ENCODE measurements around the gene RNF130. TPM values are rescaled to one million over a fixed set of nuclear protein-coding genes. Genes with fewer than 3 reads are reported as not detected.

The RNF130 gene
- total RNA-seq, 1 donor from 2014 or later, result 86.7 TPM

DNA sequence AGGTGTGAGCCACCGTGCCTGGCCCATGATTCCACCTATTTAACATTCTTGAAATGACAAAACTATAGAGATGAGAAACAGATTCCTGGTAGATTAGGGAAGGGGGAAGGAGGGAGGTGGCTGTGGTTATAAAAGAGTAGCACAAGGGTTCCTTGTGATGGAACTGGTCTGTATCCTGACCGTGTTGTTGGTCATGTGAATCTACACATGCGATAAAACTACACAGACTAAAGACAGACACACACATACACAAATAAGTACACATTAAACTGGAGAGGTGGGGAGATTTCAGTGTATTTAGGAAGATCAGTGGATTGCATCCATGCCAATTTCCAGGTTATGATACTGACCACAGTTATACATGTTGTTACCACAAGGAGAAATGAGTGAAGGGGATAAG is 60.9 kb downstream of the RNF130 start:
- Histone ChIP-seq H3K27ac (no peak overlapping the region), H3K4me1 (no peaks in the 10 kb centered on the region), H3K27me3 (no peaks in the 10 kb centered on the region), H3K4me3 (no peak overlapping the region), H3K36me3 (peaks cover 0 to 21% of the 10 kb centered on the region in 2 donors), H3K9me3 (no peaks in the 10 kb centered on the region)
- TF ChIP-seq CTCF (IDR thresholded peaks at IDR 0.05), result no peak
- DNase-seq (ENCODE audit: low spot score in 2 of 2), result no peak
- intact Hi-C loops (cut with DNase I), result no loop called here

DNA sequence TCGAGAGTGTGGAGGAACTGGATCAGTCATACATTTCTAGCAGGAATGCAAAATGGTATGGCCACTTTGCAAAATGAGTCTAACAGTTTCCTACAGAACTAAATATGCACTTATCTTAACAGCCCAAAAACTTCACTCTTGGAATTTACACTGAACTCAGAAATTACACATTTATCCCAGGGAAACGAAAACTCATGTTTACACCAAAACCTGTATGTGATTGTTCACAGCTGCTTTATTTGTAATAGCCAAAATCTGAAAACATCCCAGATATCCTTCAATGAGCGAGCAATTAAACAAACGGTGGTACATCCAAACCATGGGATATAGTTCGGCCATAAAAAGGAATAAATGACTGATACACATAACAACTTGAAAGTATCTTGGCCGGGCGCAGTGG is 62.0 kb downstream of the RNF130 start:
- Histone ChIP-seq H3K36me3 (peaks cover 0 to 21% of the 10 kb centered on the region in 2 donors), H3K9me3 (no peaks in the 10 kb centered on the region), H3K27ac (no peak overlapping the region), H3K4me1 (no peaks in the 10 kb centered on the region), H3K4me3 (no peak overlapping the region), H3K27me3 (no peaks in the 10 kb centered on the region)
- intact Hi-C loops (cut with DNase I), result no loop called here
- no peak for TF ChIP-seq CTCF (IDR thresholded peaks at IDR 0.05)
- no peak for DNase-seq (ENCODE audit: low spot score in 2 of 2)

- peaks cover 0 to 21% of the 10 kb centered on the region in 2 donors for H3K36me3 ChIP-seq
- intact Hi-C loops (cut with DNase I), result no loop called here
- H3K4me1 ChIP-seq, result no peaks in the 10 kb centered on the region
- DNase-seq (ENCODE audit: low spot score in 2 of 2), result no peak
- no peaks in the 10 kb centered on the region for H3K9me3 ChIP-seq
- no peaks in the 10 kb centered on the region for H3K27me3 ChIP-seq
- H3K4me3 ChIP-seq, result no peak overlapping the region
- no peak for TF ChIP-seq CTCF (IDR thresholded peaks at IDR 0.05)
- H3K27ac ChIP-seq, result no peak overlapping the region
Observed at GRCh38 chr5:180008433-180008832, 63.1 kb downstream of the RNF130 start.

DNA sequence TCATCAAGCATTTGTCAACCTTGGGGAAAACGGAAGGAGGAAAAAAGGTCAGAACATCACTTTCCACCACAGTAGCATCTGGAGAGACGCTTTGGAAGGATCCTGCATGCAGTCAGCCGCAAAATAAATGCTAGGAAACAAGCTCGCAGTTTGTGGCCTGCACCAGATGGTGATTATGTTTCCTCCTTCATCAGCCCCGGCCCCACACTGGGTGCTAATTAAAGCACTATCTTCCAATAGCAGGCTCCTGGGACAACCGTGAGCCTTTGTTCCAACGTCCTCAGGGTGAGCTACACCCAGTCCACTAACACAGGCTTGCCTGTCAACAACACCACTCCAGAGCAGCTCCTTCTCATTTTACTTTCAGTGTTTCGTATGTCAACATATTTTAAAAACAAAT is 64.0 kb downstream of the RNF130 start:
- Histone ChIP-seq H3K36me3 (peaks cover 2 to 18% of the 10 kb centered on the region in 2 donors), H3K9me3 (no peaks in the 10 kb centered on the region), H3K4me1 (no peaks in the 10 kb centered on the region), H3K27me3 (no peaks in the 10 kb centered on the region), H3K4me3 (no peak overlapping the region), H3K27ac (no peak overlapping the region)
- no peak for DNase-seq (ENCODE audit: low spot score in 2 of 2)
- TF ChIP-seq CTCF (IDR thresholded peaks at IDR 0.05), result no peak
- intact Hi-C loops (cut with DNase I), result no loop called here

GRCh38 chr5:180006141-180006540 is 65.4 kb downstream of the RNF130 start:
- Histone ChIP-seq H3K9me3 (no peaks in the 10 kb centered on the region), H3K27me3 (no peaks in the 10 kb centered on the region), H3K27ac (no peak overlapping the region), H3K4me3 (no peak overlapping the region), H3K4me1 (no peaks in the 10 kb centered on the region), H3K36me3 (peaks cover 10 to 15% of the 10 kb centered on the region in 2 donors)
- intact Hi-C loops (cut with DNase I), result no loop called here
- no peak for TF ChIP-seq CTCF (IDR thresholded peaks at IDR 0.05)
- DNase-seq (ENCODE audit: low spot score in 2 of 2), result no peak

GRCh38 chr5:180003127-180003526 is 68.4 kb downstream of the RNF130 start:
- DNase-seq (ENCODE audit: low spot score in 2 of 2), result no peak
- no peaks in the 10 kb centered on the region for H3K9me3 ChIP-seq
- intact Hi-C loops (cut with DNase I), result no loop called here

More at GRCh38 chr5:180003127-180003526, 68.4 kb downstream of the RNF130 start:
- no peak for TF ChIP-seq CTCF (IDR thresholded peaks at IDR 0.05)
- Histone ChIP-seq H3K4me3 (no peak overlapping the region), H3K27me3 (no peaks in the 10 kb centered on the region), H3K4me1 (no peaks in the 10 kb centered on the region), H3K36me3 (peaks cover 10 to 14% of the 10 kb centered on the region in 2 donors), H3K27ac (no peak overlapping the region)
